Measurements from ENCODE around the gene GSTM4. TPM values are rescaled to one million over a fixed set of nuclear protein-coding genes. Genes with fewer than 3 reads are reported as not detected.

The GSTM4 gene
- total and polyA plus RNA-seq, 2 experiments from 2014 or later: 12.8 to 12.9 TPM

Other genes with a start within 250 kb of the GSTM4 start
- 94.2 and 104 TPM in 2 replicates for gene PSMA5, start 229.7 kb upstream of the GSTM4 start, total RNA-seq (2014; rRNA removed; shearing (Covaris generic))
- gene PSMA5, start 229.7 kb upstream of the GSTM4 start, polyA plus RNA-seq (2016; fragmentation: Nextera tagmentation; extraction: Ambion mirVana): 107 and 126 TPM in 2 replicates
- gene SYPL2, start 189.6 kb upstream of the GSTM4 start, total RNA-seq (2014; rRNA removed; shearing (Covaris generic)): 0.49 and 1.6 TPM in 2 replicates
- gene SYPL2, start 189.6 kb upstream of the GSTM4 start, polyA plus RNA-seq (2016; fragmentation: Nextera tagmentation; extraction: Ambion mirVana): 0.40 and 0.56 TPM in 2 replicates
- 9.4 and 9.9 TPM in 2 replicates for gene ATXN7L2, start 172.2 kb upstream of the GSTM4 start, total RNA-seq (2014; rRNA removed; shearing (Covaris generic))
- gene ATXN7L2, start 172.2 kb upstream of the GSTM4 start, polyA plus RNA-seq (2016; fragmentation: Nextera tagmentation; extraction: Ambion mirVana): 8.0 and 9.4 TPM in 2 replicates
- 2.7 and 4.4 TPM in 2 replicates for gene CYB561D1, start 162.0 kb upstream of the GSTM4 start, total RNA-seq (2014; rRNA removed; shearing (Covaris generic))
- gene CYB561D1, start 162.0 kb upstream of the GSTM4 start, polyA plus RNA-seq (2016; fragmentation: Nextera tagmentation; extraction: Ambion mirVana): 0.89 and 0.95 TPM in 2 replicates
- 2.3 and 3.8 TPM in 2 replicates for gene AMIGO1, start 146.4 kb upstream of the GSTM4 start, total RNA-seq (2014; rRNA removed; shearing (Covaris generic))
- gene AMIGO1, start 146.4 kb upstream of the GSTM4 start, polyA plus RNA-seq (2016; fragmentation: Nextera tagmentation; extraction: Ambion mirVana): 0.53 and 0.61 TPM in 2 replicates
- gene GPR61, start 116.2 kb upstream of the GSTM4 start, total RNA-seq (2014; rRNA removed; shearing (Covaris generic)): 0.58 TPM in 1 of 2 replicates, not detected in the other
- 0.13 and 0.28 TPM in 2 replicates for gene GPR61, start 116.2 kb upstream of the GSTM4 start, polyA plus RNA-seq (2016; fragmentation: Nextera tagmentation; extraction: Ambion mirVana)
- gene GNAI3, start 107.5 kb upstream of the GSTM4 start, total RNA-seq (2014; rRNA removed; shearing (Covaris generic)): 9.6 and 10.2 TPM in 2 replicates
- gene GNAI3, start 107.5 kb upstream of the GSTM4 start, polyA plus RNA-seq (2016; fragmentation: Nextera tagmentation; extraction: Ambion mirVana): 4.0 and 4.5 TPM in 2 replicates
- 0.21 TPM in 1 of 2 replicates, not detected in the other for gene GNAT2, start 36.5 kb upstream of the GSTM4 start, total RNA-seq (2014; rRNA removed; shearing (Covaris generic))
- not detected in 2 replicates for gene GNAT2, start 36.5 kb upstream of the GSTM4 start, polyA plus RNA-seq (2016; fragmentation: Nextera tagmentation; extraction: Ambion mirVana)
- gene AMPD2, start 36.3 kb upstream of the GSTM4 start, total RNA-seq (2014; rRNA removed; shearing (Covaris generic)): 58.6 and 62.1 TPM in 2 replicates
- gene AMPD2, start 36.3 kb upstream of the GSTM4 start, polyA plus RNA-seq (2016; fragmentation: Nextera tagmentation; extraction: Ambion mirVana): 23.1 and 24.5 TPM in 2 replicates
- gene GSTM2, start 12.0 kb downstream of the GSTM4 start, total RNA-seq (2014; rRNA removed; shearing (Covaris generic)): 8.9 and 20.3 TPM in 2 replicates
- gene GSTM2, start 12.0 kb downstream of the GSTM4 start, polyA plus RNA-seq (2016; fragmentation: Nextera tagmentation; extraction: Ambion mirVana): 12.1 and 16.0 TPM in 2 replicates
- gene GSTM1, start 31.7 kb downstream of the GSTM4 start, total RNA-seq (2014; rRNA removed; shearing (Covaris generic)): not detected in 2 replicates
- gene GSTM1, start 31.7 kb downstream of the GSTM4 start, polyA plus RNA-seq (2016; fragmentation: Nextera tagmentation; extraction: Ambion mirVana): not detected in 2 replicates
- 2.5 and 4.8 TPM in 2 replicates for gene GSTM5, start 56.2 kb downstream of the GSTM4 start, total RNA-seq (2014; rRNA removed; shearing (Covaris generic))
- 4.4 and 5.0 TPM in 2 replicates for gene GSTM5, start 56.2 kb downstream of the GSTM4 start, polyA plus RNA-seq (2016; fragmentation: Nextera tagmentation; extraction: Ambion mirVana)
- 3.1 and 7.4 TPM in 2 replicates for gene GSTM3, start 84.9 kb downstream of the GSTM4 start, total RNA-seq (2014; rRNA removed; shearing (Covaris generic))
- gene GSTM3, start 84.9 kb downstream of the GSTM4 start, polyA plus RNA-seq (2016; fragmentation: Nextera tagmentation; extraction: Ambion mirVana): 3.9 and 4.1 TPM in 2 replicates
- gene EPS8L3, start 107.8 kb downstream of the GSTM4 start, total RNA-seq (2014; rRNA removed; shearing (Covaris generic)): not detected in 2 replicates
- not detected in 2 replicates for gene EPS8L3, start 107.8 kb downstream of the GSTM4 start, polyA plus RNA-seq (2016; fragmentation: Nextera tagmentation; extraction: Ambion mirVana)